Measurements from ENCODE around the gene EXOSC5.
"Not testable (repeated sequence)": the region's sequence is repeated elsewhere in the genome, so short reads cannot be mapped to it uniquely, and the experiment has no call there.

The EXOSC5 gene

DNA sequence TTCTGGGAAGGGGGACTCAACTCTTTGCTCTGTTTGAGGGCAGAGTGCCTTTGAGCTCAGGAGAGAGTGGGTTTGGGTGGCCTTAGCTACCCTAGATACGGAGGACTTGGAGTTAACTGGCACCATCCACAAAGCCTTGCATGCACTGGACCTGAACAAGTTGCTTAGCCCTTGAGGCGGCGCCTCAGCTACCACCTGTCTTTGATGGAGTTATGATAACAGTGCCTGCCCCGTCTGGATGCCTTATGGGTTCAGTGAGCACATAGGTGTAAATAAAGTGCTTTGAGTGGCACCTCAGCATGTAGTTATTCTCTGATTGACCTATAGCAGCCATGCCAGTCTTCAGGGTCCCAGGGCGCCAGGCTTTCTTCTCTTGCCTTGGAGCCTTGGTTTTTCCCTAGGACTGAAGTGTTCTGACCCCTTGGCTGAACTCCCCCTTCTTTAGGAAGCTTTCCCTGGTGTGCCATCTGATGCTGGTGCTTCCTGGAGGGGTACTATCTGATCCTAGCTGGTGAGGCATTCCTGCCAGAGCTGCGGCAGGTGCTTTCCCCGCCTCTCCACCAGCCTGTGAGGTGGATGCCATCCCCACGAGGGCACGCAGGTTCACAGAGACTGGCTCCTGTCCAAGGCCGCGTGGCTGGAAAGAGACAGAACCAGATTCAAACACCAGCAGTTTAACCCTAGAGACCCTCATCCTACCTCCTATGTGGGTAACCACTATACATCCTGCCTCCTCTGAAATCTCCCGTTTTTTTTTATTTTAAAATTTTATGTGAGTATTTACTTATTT is 6.2 kb upstream of the EXOSC5 start:
- DNase-seq: no peak

DNA sequence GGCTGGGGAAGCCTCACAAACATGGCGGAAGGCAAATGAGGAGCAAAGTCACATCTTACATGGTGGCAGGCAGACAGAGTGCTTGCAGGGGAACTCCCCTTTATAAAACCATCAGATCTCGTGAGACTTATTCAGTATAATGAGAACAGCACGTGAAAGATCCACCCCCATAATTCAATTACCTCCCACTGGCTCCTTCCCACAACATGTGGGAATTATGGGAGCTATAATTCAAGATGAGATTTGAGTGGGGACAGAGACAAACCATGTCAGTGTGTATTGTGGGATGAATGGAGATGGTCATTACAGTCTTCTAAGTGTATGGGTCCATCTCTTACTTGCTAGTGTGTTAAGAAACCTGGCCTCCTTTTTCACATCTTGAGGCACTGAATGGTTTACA is 4.9 kb upstream of the EXOSC5 start:
- no peak for DNase-seq

DNA sequence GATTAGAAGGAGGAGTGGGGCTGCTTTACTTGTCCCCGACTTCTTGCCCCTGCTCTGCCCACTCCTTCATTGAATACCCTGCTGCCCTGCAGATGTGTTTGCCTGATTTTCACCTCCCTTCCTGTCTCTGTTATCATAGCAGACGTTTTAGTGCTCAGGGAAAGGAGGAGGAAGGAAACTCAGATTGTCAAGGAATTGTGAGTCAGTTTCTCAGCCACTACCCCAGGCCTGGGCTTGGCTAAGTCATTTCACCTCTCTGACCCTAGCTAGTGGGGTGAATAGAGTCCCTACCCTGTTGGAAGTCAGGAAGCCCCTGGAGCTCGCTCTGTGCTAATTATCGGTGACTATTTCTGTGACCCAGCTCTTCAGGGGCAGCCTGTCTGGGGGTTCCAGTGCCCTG is 4.3 kb upstream of the EXOSC5 start:
- no peak for DNase-seq

DNA sequence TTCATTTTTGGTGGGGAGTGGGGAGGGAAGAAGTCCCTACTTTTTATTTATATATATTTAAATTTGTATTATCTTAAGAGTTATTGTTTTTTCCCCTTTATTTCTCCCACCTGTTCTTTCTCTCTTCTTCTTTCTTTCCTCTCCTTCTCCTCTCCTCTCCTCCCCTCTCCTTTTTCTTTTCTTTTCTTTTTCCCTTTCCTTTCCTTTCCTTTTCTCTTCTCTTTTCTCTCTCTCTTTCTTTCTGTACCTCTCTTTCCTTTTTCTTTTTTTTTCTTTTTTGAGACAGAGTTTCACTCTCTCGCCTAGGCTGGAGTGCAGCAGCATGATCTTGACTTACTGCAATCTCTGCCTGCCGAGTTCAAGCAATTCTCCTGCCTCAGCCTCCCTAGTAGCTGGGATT is 2.4 kb upstream of the EXOSC5 start:
- no peak for DNase-seq

DNA sequence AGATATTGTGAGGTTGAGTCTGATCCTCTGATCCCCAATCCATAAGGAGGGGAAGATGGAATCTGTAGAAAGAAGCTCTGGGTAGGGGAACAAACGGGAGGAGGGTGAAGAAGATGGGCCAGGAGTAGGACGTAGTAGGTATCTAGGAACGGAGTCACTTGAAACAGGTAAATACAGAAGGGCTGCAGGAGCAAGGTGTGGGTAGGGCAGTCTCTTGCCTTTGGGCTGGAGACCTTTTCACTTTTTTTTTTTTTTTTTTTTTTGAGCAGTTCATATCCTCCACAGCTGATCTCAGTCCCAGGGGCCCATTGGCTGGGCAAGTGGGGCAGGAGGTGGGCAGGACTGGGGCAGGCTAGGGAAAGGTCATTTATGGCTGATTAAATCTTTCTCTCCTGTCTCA is 1.9 kb upstream of the EXOSC5 start:
- DNase-seq: no peak

DNA sequence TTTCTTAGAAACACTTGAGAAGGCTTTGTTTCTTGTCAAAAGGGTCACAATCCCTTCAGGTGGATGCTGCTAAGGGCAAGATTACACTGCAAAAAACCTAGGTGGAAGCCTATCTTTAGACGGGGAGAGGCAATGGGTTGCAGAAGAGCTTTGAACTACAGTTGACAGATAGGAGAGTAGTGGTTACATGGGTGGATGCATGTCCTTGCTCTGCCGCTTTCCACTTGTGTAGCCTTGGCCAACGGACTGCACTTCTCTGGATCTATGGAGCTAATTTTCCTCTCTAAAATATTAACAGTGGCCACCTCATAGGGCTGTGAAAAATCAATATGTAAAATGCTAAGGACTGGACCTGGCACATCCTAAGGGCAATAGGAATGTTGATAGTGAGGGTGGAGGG is 1.4 kb upstream of the EXOSC5 start:
- DNase-seq: no peak

DNA sequence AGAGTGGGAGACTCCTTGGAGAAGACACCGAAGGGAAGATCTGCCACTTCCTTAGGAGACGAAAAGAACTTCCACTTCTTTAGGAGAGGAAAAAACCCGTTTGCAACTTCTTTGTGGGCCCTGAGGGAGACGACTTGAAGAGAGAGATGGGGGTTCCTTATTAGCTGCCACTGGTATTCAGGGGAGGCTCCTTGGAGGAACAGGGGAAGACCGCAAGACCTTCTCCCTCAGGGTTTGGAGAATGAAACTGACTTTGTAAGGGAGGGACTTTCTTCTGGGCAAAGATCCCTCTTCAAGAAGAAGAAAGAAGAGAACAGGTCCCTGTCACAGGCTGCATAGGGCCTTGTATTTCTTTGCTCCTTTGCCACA is 875 bp upstream of the EXOSC5 start:
- no peak for DNase-seq

DNA sequence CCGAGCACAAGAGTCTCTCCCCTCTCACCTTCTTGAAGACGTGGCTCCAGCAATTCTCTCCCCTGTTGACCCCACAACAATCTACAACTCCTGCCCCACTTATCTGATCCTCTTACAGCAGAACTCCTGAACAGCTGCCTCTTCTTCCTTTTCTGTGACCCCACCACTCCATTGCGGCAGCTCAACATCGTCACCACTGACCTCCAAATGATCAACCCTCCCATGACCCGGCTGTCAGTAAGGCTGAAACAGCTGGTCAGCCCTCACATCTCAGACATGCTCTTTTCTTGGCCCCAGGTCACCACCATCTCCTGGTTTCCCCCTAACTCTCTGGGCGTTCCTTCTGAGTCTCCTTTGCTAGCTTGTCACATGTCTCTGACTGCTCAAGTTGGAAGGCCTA is 1.8 kb downstream of the EXOSC5 start:
- DNase-seq: no peak

DNA sequence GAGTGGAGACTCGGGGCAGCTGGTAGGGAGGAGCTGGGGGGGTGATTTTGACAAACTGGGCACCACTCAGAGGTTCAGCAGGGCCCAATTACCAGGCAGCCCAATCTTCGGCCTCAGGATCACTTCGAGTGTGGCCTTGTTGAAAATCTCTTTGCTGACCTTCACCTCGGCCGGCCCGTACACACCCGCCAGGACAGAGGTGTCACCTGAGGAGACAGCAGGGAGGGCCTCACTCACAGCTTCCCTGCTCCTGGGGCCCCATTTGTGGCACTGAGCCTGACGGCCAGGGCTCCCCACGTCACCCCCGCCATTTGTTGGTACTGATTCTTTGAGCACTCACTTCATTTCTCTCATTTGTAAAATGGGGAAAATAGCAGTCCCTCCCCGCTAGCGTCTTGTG is 4.4 kb downstream of the EXOSC5 start:
- DNase-seq: no peak

DNA sequence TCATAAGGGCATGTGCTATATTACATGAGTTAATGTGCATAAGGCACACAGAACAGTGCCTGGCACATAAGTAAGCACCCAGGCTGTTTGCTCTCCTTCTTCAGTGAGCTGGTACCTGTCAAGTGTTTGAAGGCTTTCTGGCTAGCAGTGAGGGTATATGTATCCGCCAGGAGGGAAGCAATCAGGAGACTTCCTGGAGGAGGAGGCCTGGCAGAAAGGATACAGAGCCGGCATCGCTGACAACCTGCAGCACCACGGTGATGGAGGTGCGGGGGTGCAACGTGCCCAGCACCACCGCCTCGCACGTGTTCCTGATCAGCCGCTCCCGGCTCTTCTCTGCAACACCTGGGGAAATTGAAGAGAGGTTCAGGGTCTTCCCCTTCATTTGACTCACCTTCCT is 5.5 kb downstream of the EXOSC5 start:
- DNase-seq: no peak

DNA sequence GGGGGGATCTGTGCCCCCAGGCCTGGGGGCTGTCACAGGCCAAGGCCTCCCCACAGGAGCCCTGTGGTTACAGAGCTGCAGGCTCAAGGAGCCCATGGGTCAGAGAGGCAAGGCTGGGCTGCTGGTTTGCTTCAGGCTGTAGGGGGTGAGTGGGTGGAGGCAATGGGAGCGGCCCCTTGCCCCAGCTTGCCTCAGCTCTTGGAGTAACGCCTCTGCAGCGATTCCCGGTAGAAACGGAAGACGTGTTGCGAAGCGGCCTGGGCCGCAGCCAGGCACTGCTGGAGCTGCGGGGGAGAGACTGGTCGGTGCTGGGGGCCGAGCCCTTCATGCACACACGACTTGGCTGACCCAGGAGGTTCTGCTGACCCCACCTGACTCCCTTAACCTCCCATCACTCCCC is 10.7 kb downstream of the EXOSC5 start:
- DNase-seq: no peak

DNA sequence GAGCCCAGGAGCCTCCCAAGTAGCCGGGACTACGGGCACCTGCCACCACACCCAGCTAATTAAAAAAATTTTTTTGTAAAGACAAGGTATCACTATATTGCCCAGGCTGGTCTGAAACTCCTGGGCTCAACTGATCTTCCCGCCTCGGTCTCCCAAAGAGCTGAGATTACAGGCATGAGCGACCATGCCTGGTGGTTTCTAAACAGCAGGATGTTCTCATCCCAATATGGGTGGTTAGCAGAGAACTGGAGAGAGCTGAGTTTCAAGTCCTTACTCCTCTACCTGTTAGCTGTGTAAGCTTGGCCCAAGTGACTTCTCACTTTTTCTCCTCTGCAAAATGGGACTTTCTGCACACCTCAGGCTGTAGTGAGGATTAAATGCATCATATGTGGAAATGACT is 12.8 kb downstream of the EXOSC5 start:
- no peak for DNase-seq

DNA sequence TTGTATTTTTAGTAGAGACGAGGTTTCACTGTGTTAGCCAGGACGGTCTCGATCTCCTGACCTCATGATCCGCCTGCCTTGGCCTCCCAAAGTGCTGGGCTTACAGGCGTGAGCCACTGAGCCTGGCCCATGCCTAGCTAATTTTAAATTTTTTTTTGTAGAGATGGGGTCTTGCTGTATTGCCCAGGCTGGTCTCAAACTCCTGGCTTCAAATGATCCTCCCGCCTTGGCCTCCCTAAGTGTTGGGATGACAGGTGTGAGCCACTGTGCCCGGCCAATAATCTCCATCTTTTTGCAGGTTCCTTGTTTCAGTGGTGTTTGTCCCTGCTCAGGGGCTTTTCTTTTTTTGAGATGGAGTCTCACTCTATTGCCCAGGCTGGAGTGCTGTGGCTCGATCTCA is 15.6 kb downstream of the EXOSC5 start:
- DNase-seq: not testable (repeated sequence)

DNA sequence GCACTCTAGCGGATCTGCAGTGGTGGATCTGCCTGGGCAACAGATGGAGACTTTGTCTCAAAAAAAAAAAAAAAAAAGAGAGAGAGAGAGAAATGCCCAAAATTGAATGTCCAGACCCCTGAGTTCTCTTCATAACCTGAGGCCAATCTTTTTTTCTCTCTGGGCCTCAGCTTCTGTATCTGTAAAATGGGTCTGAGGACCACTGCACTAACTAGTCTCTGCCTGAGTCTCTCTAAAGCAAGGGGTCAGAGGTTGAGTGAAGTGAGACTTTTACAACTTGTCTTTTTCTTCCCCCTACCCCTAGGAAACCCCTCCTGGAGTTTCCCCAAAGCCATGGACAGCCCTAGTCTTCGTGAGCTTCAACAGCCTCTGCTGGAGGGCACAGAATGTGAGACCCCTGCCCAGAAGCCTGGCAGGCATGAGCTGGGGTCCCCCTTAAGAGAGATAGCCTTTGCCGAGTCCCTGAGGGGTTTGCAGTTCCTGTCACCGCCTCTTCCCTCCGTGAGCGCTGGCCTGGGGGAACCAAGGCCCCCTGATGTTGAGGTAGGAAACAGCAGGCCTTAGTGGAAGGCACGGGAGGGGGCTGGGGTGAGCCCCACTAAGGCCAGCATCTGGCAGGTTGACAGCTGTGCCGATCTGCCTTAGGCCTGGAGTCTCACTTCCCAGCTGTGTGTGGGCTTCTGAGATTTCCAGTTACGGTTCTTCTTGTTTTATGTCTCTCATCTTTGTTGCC is 19.0 kb downstream of the EXOSC5 start:
- no peak for DNase-seq

DNA sequence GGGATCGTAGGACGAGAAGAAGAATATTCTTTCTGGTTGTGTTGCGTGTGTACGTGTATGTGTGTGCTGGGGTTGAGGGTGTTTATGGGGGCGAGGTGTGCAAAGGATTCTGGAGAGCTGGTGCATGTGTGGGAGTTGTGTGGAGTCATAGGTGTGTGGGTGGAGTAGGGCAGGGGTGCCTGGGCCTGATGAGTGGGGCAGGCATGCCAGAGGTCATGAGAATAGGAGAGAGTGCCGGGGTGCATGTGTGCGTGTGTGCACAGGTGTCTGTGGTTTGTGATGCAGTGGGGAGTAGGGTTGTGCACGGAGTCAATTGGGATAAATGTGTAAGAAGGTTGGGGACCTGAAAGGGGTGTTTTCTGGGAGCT is 20.2 kb downstream of the EXOSC5 start:
- no peak for DNase-seq

DNA sequence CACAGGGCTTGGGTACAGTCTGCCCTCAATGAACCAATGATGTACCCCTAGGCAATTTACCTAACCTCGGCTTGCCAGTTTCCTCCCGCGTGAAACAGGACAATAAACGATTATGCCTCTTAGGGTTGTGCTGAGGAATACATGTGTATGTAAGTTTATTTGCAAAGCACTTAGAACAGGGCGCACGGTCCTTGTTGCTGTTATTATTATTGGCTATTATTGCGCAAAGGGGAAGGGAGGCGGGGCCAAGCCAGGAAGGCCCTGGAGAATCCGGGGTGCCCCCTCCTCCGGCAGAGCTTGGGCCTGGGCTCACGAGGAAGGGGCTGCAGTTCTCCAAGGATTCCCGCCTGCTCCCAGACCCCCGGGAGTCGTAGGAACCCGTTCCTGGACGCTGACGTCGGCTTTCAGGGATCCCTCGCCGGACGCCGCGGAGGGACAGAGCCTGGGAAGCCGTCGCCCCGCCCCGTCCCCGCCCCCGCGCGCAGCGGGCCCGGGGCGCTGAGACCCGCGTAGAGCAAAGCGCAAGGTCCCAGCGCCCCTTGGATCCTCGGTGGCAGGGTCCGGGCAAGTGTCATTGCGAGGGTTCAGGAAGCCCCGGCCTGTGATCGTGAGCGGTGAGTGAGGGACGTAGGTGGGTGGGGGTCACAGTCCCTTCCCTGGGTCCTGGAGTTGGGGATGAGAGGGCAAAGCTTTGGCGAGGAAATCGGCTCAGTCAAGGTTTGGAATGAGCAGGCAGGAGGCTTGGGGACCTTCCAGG is 20.7 kb downstream of the EXOSC5 start, which contains the start of gene TMEM91:
TSS of gene TMEM91 (plus strand) at position 293 of the 757 bp plus-strand sequence. CDS start 1,777 bp downstream, outside the sequence.
- no peak for DNase-seq

DNA sequence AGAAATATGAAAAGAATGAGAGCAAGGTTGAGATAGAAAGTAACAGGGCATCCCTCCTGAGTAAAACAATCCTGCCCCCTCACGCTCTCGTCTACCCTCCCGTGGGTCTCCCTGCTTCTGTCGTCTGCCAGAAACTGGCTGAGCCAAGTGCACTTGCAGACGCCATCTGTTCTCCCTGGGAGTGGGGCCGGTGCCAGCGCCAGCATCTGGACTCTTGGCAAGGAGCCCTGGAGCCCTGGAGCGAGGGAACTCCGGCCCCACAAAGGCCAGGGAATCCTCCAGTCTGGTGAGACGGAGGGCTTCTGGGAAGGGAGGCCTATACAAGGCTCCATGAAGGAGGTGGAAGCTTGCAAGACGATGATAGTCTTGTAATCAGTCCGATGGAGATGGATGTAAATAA is 23.2 kb downstream of the EXOSC5 start:
- DNase-seq: peak; percentile 94

DNA sequence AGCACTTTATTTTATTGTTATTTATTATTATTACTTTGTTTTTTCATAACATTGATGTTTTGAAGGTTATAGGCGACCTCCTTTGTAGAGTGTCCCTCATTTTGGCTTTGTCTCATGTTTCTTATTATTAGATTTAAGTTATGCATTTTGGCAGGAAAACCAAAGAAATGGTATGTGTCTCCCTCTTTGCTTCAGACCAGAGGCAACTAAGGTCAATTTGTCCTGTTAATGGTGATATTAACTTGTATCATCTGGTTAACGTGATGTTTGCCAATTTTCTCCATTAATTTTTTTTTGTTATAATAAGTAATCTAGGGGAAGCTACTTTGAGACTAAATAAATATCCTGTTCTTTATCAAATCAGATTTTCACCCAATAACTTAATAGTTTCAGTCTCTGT is 24.7 kb downstream of the EXOSC5 start:
- DNase-seq: no peak

DNA sequence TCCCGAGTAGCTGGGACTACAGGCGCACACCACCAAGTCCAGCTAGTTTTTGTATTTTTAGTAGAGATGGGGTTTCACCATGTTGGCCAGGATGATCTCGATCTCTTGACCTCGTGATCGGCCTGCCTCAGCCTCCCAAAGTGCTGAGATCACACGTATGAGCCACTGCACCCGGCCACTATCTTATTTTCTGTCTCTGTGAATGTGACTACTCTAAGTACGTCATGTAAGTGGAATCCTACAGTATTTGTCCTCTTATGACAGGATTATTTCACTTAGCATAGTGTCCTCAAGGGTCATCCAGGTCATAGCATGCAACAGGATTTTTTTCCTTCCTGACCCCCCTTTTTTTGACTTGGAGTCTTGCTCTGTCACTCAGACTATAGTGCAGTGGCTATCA is 25.6 kb downstream of the EXOSC5 start:
- DNase-seq: no peak

DNA sequence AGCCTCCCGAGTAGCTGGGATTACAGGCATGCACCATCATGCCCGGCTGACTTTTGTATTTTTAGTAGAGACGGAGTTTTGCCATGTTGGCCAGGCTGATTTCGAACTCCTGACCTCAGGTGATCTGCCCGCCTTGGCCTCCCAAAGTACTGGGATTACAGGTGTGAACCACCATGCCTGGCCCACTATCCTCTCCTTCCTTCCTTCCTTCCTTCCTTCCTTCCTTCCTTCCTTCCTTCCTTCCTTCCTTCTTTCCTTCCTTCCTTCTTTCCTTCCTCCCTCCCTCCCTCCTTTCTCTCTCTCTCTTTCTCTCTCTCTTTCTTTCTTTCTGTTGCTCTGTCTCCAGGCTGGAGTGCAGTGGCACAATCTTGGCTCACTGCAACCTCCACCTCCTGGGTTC is 26.0 kb downstream of the EXOSC5 start:
- not testable (repeated sequence) for DNase-seq

DNA sequence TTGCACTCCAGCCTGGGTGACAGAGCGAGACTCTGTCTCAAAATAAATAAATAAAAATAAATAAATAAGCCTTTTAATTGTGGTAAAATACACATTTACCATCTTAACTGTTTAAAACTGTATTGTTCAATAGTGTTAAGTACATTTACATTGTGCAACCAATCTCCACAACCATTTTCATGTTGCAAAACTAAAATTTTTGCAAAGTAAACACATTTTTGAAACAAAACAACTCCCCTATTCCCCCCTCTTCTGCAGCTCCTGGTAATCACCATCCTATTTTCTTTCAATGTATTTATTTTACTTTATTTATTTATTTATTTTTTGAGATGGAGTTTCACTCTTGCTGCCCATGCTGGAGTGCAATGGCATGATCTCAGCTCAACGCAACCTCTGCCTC is 27.4 kb downstream of the EXOSC5 start:
- DNase-seq: no peak

DNA sequence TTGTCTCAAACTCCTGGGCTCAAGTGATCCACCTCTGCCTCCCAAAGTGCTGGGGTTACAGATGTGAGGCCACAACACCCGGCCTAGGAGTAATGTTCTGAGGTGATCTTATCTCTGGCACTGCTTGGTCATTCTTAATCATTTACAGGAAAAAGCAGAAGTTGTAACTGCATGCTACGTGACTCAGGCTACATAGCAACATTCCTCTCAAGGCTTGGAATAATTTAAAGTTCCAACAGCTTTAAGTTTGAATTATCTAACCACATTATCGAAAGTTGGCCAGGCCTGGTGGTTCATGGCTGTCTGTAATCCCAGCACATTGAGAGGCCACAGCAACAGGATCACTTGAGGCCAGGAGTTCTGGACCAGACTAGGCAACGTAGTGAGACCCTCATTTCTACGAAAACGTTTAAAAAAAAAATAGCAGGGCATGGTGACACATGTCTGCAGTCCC is 29.3 kb downstream of the EXOSC5 start:
- no peak for DNase-seq

DNA sequence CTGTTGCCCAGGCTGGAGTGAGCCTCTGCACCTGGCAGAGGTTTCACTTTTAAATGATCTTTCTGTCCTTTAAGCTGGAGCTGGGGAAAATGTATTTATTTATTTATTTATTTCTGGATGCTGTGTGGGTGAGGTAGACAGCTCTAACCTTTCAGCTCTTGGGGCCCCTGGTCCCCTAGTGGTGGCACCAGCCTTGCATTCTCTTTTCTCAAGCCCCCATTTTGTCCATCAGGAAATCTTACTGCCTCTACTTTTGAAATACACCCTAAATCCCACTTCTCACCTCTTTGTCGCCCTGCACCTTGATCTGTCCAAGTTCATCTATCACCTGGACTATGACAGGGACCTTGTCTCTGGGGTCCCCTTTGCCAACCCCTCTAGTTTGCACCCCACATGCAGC is 31.1 kb downstream of the EXOSC5 start:
- no peak for DNase-seq

All from NCI-H1694 treated with DMSO at 0.1 percent for 48 hours (cell line).